HCT116 (cell line): Measurements from ENCODE around the gene HMCN1. TPM values are rescaled to one million over a fixed set of nuclear protein-coding genes. Genes with fewer than 3 reads are reported as not detected.

Source experiments
- ATAC-seq: fragments of 200-7000 bp; cut with Tn5 transposase; 2 replicates; pipeline ENCODE4 v1.9.1; 2020; ENCODE audit warnings: mild to moderate bottlenecking, moderate library complexity
- BruUV-seq: library from RNA; stranded (reverse); fragments of 400-500 nt; replicated peaks from 2 replicates; lab custom pipeline; 2021; lab: Mats Ljungman, UMichigan
- CTCF ChIA-PET: fragments of 300-600 bp; sonication (Branson Sonifier 250); formaldehyde crosslinking; loops from one replicate; lab custom pipeline; 2021; ENCODE audit warnings: antibody characterized with exemption; lab: Charles Lee
- POLR2A ChIA-PET: fragments of 300-600, 350-600 bp; sonication (Branson Sonifier 250); formaldehyde crosslinking; loops from one replicate; lab custom pipeline; 2021; ENCODE audit warnings: antibody characterized with exemption; lab: Charles Lee
- RAD21 ChIA-PET, 2 experiments: fragments of 300-600 bp; sonication (Branson Sonifier 250); formaldehyde crosslinking; loops; one replicate each; lab custom pipeline; 2023; ENCODE audit warnings: low total read pairs in 2 of 2; ENCODE audit not compliant: uncharacterized antibody in 2 of 2, unreplicated experiment in 2 of 2, low non-redundant PET in 1 of 2; lab: Charles Lee
- DNase-seq: peaks from one replicate; pipeline ENCODE4 v3.0.0-alpha.2; 2010; ENCODE audit warnings: low read depth, low spot score
- H2AFZ ChIP-seq: fragments of 200-600 bp; shearing (Covaris generic), sonication (generic); 2 replicates; pipeline ENCODE4 v1.6.1; 2017; ENCODE audit warnings: low read depth, mixed run types, mixed read lengths, antibody characterized with exemption, low read length; ENCODE audit not compliant: poor library complexity, severe bottlenecking
- H3K27ac ChIP-seq: 2 replicates; pipeline ENCODE4 v1.5.1; 2012; ENCODE audit warnings: low read depth, low read length
- H3K27me3 ChIP-seq: fragments of 200-600 bp; sonication (generic); 2 replicates; pipeline ENCODE4 v1.6.1; 2016; ENCODE audit warnings: mixed run types, low read length, mixed read lengths; ENCODE audit not compliant: insufficient read depth
- H3K36me3 ChIP-seq, 2 experiments: fragments of 200-500 bp in 1 of 2; fragments of 200-600 bp in 1 of 2; sonication (Bioruptor generic) in 1 of 2; sonication (generic) in 1 of 2; 2 replicates each; pipeline versions ENCODE4 v1.5.1 to v1.6.1; 2014 to 2016; ENCODE audit warnings: low read length in 2 of 2, inconsistent platforms in 1 of 2, mixed read lengths in 1 of 2, mixed run types in 1 of 2; ENCODE audit not compliant: insufficient read depth in 2 of 2, control insufficient read depth in 1 of 2
- H3K4me1 ChIP-seq, 2 experiments: fragments of 200-600 bp in 1 of 2; sonication (generic) in 1 of 2; 2 replicates each; pipeline versions ENCODE4 v1.5.1 to v1.6.1; 2012 to 2017; ENCODE audit warnings: low read length in 2 of 2, inconsistent platforms in 1 of 2, mild to moderate bottlenecking in 1 of 2, mixed read lengths in 1 of 2, mixed run types in 1 of 2, moderate library complexity in 1 of 2; ENCODE audit not compliant: insufficient read depth in 2 of 2, control insufficient read depth in 1 of 2
- H3K4me2 ChIP-seq: fragments of 200-600 bp; sonication (generic); 2 replicates; pipeline ENCODE4 v1.6.1; 2017; ENCODE audit warnings: mixed run types, low read length, mixed read lengths
- H3K4me3 ChIP-seq, 2 experiments: fragments of 200-600 bp in 1 of 2; sonication (generic) in 1 of 2; replicated peaks in 1 of 2; 2 replicates each; pipeline ENCODE4 v1.5.1; 2011 to 2016; ENCODE audit warnings: low read length in 2 of 2, control low read depth in 1 of 2, low read depth in 1 of 2, mild to moderate bottlenecking in 1 of 2, mixed read lengths in 1 of 2, mixed run types in 1 of 2
- H3K79me2 ChIP-seq: fragments of 200-600 bp; sonication (generic); 2 replicates; pipeline ENCODE4 v1.6.1; 2017; ENCODE audit warnings: mild to moderate bottlenecking, mixed run types, low read length, moderate library complexity, mixed read lengths; ENCODE audit not compliant: insufficient read depth
- H3K9ac ChIP-seq: fragments of 200-600 bp; sonication (generic); 2 replicates; pipeline ENCODE4 v1.6.1; 2016; ENCODE audit warnings: low read length, mixed read lengths
- H3K9me2 ChIP-seq: fragments of 200-600 bp; sonication (generic), shearing (Covaris generic); 2 replicates; pipeline ENCODE4 v1.6.1; 2017; ENCODE audit warnings: mixed run types, mild to moderate bottlenecking, moderate library complexity; ENCODE audit not compliant: insufficient read depth
- H3K9me3 ChIP-seq, 2 experiments: fragments of 200-500 bp in 1 of 2; fragments of 200-600 bp in 1 of 2; sonication (Bioruptor generic) in 1 of 2; sonication (generic) in 1 of 2; 2 replicates each; pipeline ENCODE4 v1.6.1; 2014 to 2017; ENCODE audit warnings: low read length in 2 of 2, mixed read lengths in 2 of 2, inconsistent platforms in 1 of 2, low read depth in 1 of 2, mild to moderate bottlenecking in 1 of 2, mixed run types in 1 of 2, moderate library complexity in 1 of 2; ENCODE audit not compliant: control insufficient read depth in 1 of 2, insufficient read depth in 1 of 2
- H4K20me1 ChIP-seq: fragments of 200-600 bp; sonication (generic), shearing (Covaris generic); 2 replicates; pipeline ENCODE4 v1.6.1; 2017; ENCODE audit warnings: mixed run types, mild to moderate bottlenecking, moderate library complexity; ENCODE audit not compliant: insufficient read depth
- EGR1 ChIP-seq: IDR thresholded peaks from 2 replicates; pipeline ENCODE4 v1.6.1; 2012; ENCODE audit warnings: low read depth
- FOSL1 ChIP-seq: IDR thresholded peaks from 2 replicates; pipeline ENCODE4 v1.6.1; 2012; ENCODE audit warnings: low read depth
- POLR2AphosphoS5 ChIP-seq: IDR thresholded peaks from 2 replicates; pipeline ENCODE4 v1.6.1; 2011; ENCODE audit warnings: mild to moderate bottlenecking, low read depth, low read length, moderate library complexity
- RAD21 ChIP-seq: IDR thresholded peaks from 2 replicates; pipeline ENCODE4 v1.6.1; 2012; ENCODE audit warnings: low read depth, mild to moderate bottlenecking
- REST ChIP-seq: IDR thresholded peaks from 2 replicates; pipeline ENCODE4 v1.6.1; 2012; ENCODE audit warnings: low read depth
- SP1 ChIP-seq: IDR thresholded peaks from 2 replicates; pipeline ENCODE4 v1.6.1; 2012; ENCODE audit warnings: low read depth
- SRF ChIP-seq: IDR thresholded peaks from 2 replicates; pipeline ENCODE4 v1.6.1; 2012; ENCODE audit warnings: low read depth
- ZNF274 ChIP-seq: fragments of 200-500 bp; sonication (Bioruptor generic); IDR thresholded peaks from 2 replicates; pipeline ENCODE4 v1.6.1; 2014; ENCODE audit warnings: mild to moderate bottlenecking, low read depth, low read length, inconsistent platforms
- intact Hi-C: fragments of 100-400 bp; cut with micrococcal nuclease; formaldehyde crosslinking; loops from 2 replicates; pipeline ENCODE4 v1.10.0; 2022
- total RNA-seq: library from RNA; stranded (reverse); gene quantifications from one replicate; pipeline ENCODE4 v1.2.1, GENCODE V29; 2021; ENCODE audit not compliant: unreplicated experiment

Gene HMCN1
- total RNA-seq, 1 experiment from 2014 or later: 0.59 TPM

- no TSS peak for BruUV-seq
These were observed 201.2 kb downstream of the HMCN1 start for GRCh38 chr1:185935360-185935759.

More at GRCh38 chr1:185935360-185935759, 201.2 kb downstream of the HMCN1 start:
- H3K36me3 ChIP-seq: no peaks in the 10 kb centered on the region
- H3K9ac ChIP-seq: no peak overlapping the region
- H3K9me2 ChIP-seq: no peaks in the 10 kb centered on the region
- no peaks in the 10 kb centered on the region for H3K27me3 ChIP-seq
- no peaks in the 10 kb centered on the region for H3K4me1 ChIP-seq
- no peaks in the 10 kb centered on the region for H4K20me1 ChIP-seq
- TF ChIP-seq SRF (no peak), POLR2AphosphoS5 (no peak), ZNF274 (no peak), REST (no peak), RAD21 (no peak), SP1 (no peak), FOSL1 (no peak), EGR1 (no peak)
- no peak overlapping the region for H3K4me2 ChIP-seq
- H3K79me2 ChIP-seq: no peaks in the 10 kb centered on the region
- H3K9me3 ChIP-seq: no peaks in the 10 kb centered on the region
- ChIA-PET RAD21 (no interaction called here), POLR2A (no interaction called here), CTCF (no interaction called here)
- intact Hi-C loops: no loop called here
- H2AFZ ChIP-seq: no peak overlapping the region
- DNase-seq: no peak
- H3K4me3 ChIP-seq: no peak overlapping the region
- H3K27ac ChIP-seq: no peak overlapping the region
- ATAC-seq: no peak
